DOHH2 (cell line): ENCODE data around the gene CAPZA1.

ENCODE experiments used
- H3F3A ChIP-seq: fragments of 200-600 bp; sonication (generic), shearing (Covaris generic); 2 replicates; pipeline ENCODE4 v1.6.0; 2016; ENCODE audit warnings: antibody characterized with exemption, mild to moderate bottlenecking; ENCODE audit not compliant: control insufficient read depth, insufficient read depth
- H3K27ac ChIP-seq: fragments of 200-600 bp; sonication (generic); 2 replicates; pipeline ENCODE4 v1.5.1; 2014; ENCODE audit warnings: low read depth, mild to moderate bottlenecking, low read length, moderate library complexity
- H3K27me3 ChIP-seq: fragments of 200-600 bp; sonication (generic); 2 replicates; pipeline ENCODE4 v1.6.1; 2014; ENCODE audit warnings: mild to moderate bottlenecking, low read length, mixed read lengths; ENCODE audit not compliant: control insufficient read depth
- H3K36me3 ChIP-seq: fragments of 200-600 bp; sonication (generic); 2 replicates; pipeline ENCODE4 v1.6.1; 2014; ENCODE audit warnings: mild to moderate bottlenecking, low read length, moderate library complexity, mixed read lengths; ENCODE audit not compliant: control insufficient read depth
- H3K4me1 ChIP-seq: fragments of 200-600 bp; sonication (generic); 2 replicates; pipeline ENCODE4 v1.6.1; 2014; ENCODE audit warnings: mild to moderate bottlenecking, low read length, mixed read lengths; ENCODE audit not compliant: control insufficient read depth
- H3K4me2 ChIP-seq: fragments of 200-600 bp; sonication (generic); 2 replicates; pipeline ENCODE4 v1.6.0; 2014; ENCODE audit warnings: mild to moderate bottlenecking, low read length, moderate library complexity
- H3K4me3 ChIP-seq: fragments of 200-600 bp; sonication (generic); 2 replicates; pipeline ENCODE4 v1.5.1; 2014; ENCODE audit warnings: mild to moderate bottlenecking, low read length, mixed read lengths
- H3K79me2 ChIP-seq: fragments of 200-600 bp; sonication (generic); 2 replicates; pipeline ENCODE4 v1.6.1; 2014; ENCODE audit warnings: mild to moderate bottlenecking, low read length, mixed read lengths; ENCODE audit not compliant: control insufficient read depth
- H3K9me2 ChIP-seq: fragments of 200-600 bp; sonication (generic); replicated peaks from 2 replicates; pipeline ENCODE4 v1.6.1; 2014; ENCODE audit warnings: mild to moderate bottlenecking, low read length, mixed read lengths; ENCODE audit not compliant: control insufficient read depth
- H3K9me3 ChIP-seq: fragments of 200-600 bp; sonication (generic); 2 replicates; pipeline ENCODE4 v1.6.1; 2014; ENCODE audit warnings: antibody characterized with exemption, low read length, mixed read lengths; ENCODE audit not compliant: control insufficient read depth, insufficient read depth
- H4K20me1 ChIP-seq: fragments of 200-600 bp; sonication (generic); 2 replicates; pipeline ENCODE4 v1.6.0; 2014; ENCODE audit warnings: low read depth, mild to moderate bottlenecking, antibody characterized with exemption, low read length, moderate library complexity; ENCODE audit not compliant: control insufficient read depth, insufficient read depth
- EZH2phosphoT487 ChIP-seq: fragments of 200-600 bp; sonication (generic); IDR thresholded peaks from 2 replicates; pipeline ENCODE4 v1.6.1; 2017; ENCODE audit warnings: borderline replicate concordance, mild to moderate bottlenecking, antibody characterized with exemption, low read length, moderate library complexity, mixed read lengths
- TF ChIP-seq, protein P1 (sequence below): fragments of 200-600 bp; sonication (generic); IDR thresholded peaks from one replicate; pipeline ENCODE4 v1.5.1; 2014; ENCODE audit warnings: antibody characterized with exemption, mild to moderate bottlenecking, low read depth, low read length; ENCODE audit not compliant: poor library complexity, severe bottlenecking

Gene CAPZA1

DNA sequence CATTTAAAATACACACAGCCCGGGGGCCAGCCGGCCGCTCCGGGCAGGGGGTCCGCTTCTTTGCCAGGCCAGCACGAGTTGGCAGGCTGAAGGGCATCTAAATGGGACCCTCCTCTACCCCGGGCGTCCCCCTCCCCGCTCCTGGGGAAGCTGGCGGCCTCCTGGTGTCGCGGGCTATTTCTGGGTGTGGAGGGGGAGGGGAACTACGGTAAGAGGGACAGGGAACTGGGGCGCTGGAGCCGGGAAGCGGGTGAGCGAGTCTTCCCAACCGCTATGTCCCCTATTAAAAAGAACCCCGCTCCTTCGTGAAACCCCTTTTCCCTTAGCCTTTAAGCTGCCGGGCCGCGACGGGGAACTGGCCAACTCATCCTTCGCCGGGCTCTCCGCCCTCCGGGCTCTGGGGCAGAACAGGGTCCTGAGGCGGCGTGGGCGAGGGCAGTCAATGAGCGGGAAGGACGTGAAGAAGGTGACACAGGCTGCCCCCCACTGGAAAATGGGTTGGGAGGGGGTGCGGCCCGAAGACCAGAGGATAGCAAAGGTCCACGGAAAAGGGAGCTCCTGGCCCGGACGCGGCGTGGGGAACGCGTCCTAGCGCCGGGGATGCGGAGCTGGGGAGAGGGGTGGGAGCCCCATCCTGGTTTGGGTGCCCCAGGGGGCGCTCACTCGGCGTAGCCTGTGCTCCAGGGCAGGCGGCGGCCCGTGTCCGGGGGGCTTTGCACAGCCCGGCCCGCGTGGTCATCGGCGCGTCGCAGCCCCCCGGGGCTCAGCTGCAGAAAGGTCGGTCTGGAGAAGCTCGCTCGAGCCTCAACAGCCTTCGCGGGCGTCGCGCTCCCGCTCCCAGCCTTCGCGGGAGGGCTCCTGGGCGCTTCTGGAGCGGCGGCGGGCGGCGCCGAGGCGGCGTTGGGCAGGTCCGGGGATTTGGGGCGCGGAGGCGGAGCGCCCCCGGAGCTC lies 95.0 kb downstream of the CAPZA1 start:
- Histone ChIP-seq H3K9me3 (no peaks in the 10 kb centered on the region), H3K9me2 (no peaks in the 10 kb centered on the region), H3K4me2 (peak overlapping the region; percentile 92), H3K27me3 (peaks cover 19% of the 10 kb centered on the region), H3K27ac (no peak overlapping the region), H3K79me2 (no peaks in the 10 kb centered on the region), H3K4me3 (peak overlapping the region; percentile 75), H3K36me3 (no peaks in the 10 kb centered on the region), H3F3A (0 out of 2 replicates have a peak, but pooled peaks cover 2% of the 10 kb centered on the region), H4K20me1 (0 out of 2 replicates have a peak, but pooled peaks cover 4% of the 10 kb centered on the region), H3K4me1 (peaks cover 43% of the 10 kb centered on the region)
- TF ChIP-seq, protein P1, sequence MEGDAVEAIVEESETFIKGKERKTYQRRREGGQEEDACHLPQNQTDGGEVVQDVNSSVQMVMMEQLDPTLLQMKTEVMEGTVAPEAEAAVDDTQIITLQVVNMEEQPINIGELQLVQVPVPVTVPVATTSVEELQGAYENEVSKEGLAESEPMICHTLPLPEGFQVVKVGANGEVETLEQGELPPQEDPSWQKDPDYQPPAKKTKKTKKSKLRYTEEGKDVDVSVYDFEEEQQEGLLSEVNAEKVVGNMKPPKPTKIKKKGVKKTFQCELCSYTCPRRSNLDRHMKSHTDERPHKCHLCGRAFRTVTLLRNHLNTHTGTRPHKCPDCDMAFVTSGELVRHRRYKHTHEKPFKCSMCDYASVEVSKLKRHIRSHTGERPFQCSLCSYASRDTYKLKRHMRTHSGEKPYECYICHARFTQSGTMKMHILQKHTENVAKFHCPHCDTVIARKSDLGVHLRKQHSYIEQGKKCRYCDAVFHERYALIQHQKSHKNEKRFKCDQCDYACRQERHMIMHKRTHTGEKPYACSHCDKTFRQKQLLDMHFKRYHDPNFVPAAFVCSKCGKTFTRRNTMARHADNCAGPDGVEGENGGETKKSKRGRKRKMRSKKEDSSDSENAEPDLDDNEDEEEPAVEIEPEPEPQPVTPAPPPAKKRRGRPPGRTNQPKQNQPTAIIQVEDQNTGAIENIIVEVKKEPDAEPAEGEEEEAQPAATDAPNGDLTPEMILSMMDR: peak; percentile 19
- TF ChIP-seq EZH2phosphoT487: no peak

- H3K4me1 ChIP-seq: peaks cover 43% of the 10 kb centered on the region
- no peaks in the 10 kb centered on the region for H3K9me3 ChIP-seq
- no peak within 1 kb of the TSS for H3K27ac ChIP-seq
- 0 out of 2 replicates have a peak, but pooled peaks cover 4% of the 10 kb centered on the region for H4K20me1 ChIP-seq
- peak within 1 kb of the TSS; percentile 75 for H3K4me3 ChIP-seq
- H3K36me3 ChIP-seq: no peaks in the 10 kb centered on the region
- 0 out of 2 replicates have a peak, but pooled peaks cover 2% of the 10 kb centered on the region for H3F3A ChIP-seq
- H3K79me2 ChIP-seq: no peaks in the 10 kb centered on the region
- TF ChIP-seq, protein P1: no peak
- no peak for TF ChIP-seq EZH2phosphoT487
- peak within 1 kb of the TSS; percentile 92 for H3K4me2 ChIP-seq
- H3K27me3 ChIP-seq: peaks cover 23% of the 10 kb centered on the region
- H3K9me2 ChIP-seq: no peaks in the 10 kb centered on the region
These were observed 95.8 kb downstream of the CAPZA1 start, which contains the start of gene PPM1J for GRCh38 chr1:112715264-112716053. TSS of gene PPM1J (minus strand) at chr1:112715332. CDS start at chr1:112715301, 31 bp downstream.

GRCh38 chr1:112716133-112716720 lies 96.6 kb downstream of the CAPZA1 start:
- no peaks in the 10 kb centered on the region for H3K79me2 ChIP-seq
- peaks cover 23% of the 10 kb centered on the region for H3K27me3 ChIP-seq
- H3K27ac ChIP-seq: no peak overlapping the region

More at GRCh38 chr1:112716133-112716720, 96.6 kb downstream of the CAPZA1 start:
- Histone ChIP-seq H3K36me3 (no peaks in the 10 kb centered on the region), H3K4me1 (peaks cover 43% of the 10 kb centered on the region), H3F3A (0 out of 2 replicates have a peak, but pooled peaks cover 2% of the 10 kb centered on the region), H3K4me2 (peak overlapping the region; percentile 92), H3K9me2 (no peaks in the 10 kb centered on the region), H3K4me3 (peak overlapping the region; percentile 74), H4K20me1 (0 out of 2 replicates have a peak, but pooled peaks cover 4% of the 10 kb centered on the region), H3K9me3 (no peaks in the 10 kb centered on the region)
- no peak for TF ChIP-seq EZH2phosphoT487
- TF ChIP-seq, protein P1: peak; percentile 98
